Subcutaneous adipose tissue (tissue), 4 donors: ENCODE measurements around the gene CHAT. TPM values are rescaled to one million over a fixed set of nuclear protein-coding genes. Genes with fewer than 3 reads are reported as not detected.

Experiments
- CTCF ChIP-seq: fragments of 450-650 bp; IDR thresholded peaks from one replicate; pipeline ENCODE4 v1.5.1; 2016; ENCODE audit warnings: low read depth, mild to moderate bottlenecking, control low read depth, antibody characterized with exemption, moderate library complexity
- total RNA-seq, 4 donors: library from RNA; depleted of rRNA; stranded (reverse); fragments of >200 nt; gene quantifications; one replicate each; pipeline ENCODE4 v1.1.0, GENCODE V29; 2016

The CHAT gene
- total RNA-seq, 4 donors from 2014 or later = not detected

DNA sequence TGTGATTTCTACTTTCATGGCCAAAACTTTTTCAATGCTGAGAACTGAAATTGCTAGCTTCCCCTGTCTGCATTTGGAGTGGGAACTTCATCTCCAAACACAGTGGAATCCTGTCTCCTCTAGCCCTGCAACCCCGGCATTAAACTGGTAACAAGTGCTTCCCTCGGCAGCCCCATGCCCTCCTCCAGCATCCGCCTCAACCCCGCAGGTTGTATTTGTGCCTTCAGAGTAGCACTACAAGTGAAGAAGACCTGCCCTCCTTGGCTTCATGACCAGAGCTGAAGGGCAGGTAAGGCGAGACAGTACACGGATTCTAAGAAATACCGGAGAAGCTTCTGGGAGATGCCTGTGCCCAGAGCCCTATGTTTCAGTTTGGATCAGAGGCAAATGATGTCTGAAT lies 82.5 kb downstream of the CHAT start:
- TF ChIP-seq CTCF = no peak

- TF ChIP-seq CTCF = no peak
Measured at GRCh38 chr10:49698679-49699078, 84.8 kb downstream of the CHAT start.

GRCh38 chr10:49700211-49700610 lies 86.4 kb downstream of the CHAT start:
- TF ChIP-seq CTCF = no peak

DNA sequence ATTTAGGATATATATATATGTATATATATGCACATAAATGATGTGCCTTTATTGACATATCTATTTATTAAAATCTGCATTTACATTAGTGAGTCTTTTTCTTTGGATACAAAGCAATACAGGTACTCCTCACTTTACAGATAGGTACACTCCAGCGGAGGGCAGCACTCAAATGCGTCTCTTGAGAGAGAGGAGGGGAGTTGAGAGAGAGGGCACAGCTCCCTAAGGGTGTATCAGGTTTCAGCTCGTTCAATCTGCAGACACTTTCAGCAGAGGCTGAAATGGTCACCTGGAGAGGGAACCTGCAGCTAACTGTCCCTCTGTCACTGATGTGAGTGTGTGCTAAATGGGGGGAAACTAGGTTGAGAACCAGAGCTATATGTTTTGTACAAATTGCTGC lies 87.2 kb downstream of the CHAT start:
- TF ChIP-seq CTCF = no peak

DNA sequence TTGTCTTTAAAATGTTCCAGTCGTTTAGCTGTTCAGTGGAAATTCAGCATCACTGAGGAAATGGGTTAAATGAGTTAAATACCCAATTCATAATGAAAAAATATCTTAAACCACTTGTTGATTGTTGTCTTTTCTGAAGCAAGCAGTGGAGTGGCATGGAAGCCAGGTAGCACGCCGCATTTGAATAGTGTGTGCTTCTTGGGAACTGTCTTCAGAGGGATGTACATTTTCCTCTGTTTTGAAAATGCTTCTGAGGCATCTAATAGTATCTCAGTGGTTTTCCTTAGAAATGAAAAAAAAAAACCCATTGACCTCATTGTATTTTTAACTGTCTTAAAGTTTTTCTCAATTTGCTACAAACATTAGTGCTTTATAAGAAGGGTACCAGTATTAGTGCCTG lies 93.7 kb downstream of the CHAT start:
- no peak for TF ChIP-seq CTCF

DNA sequence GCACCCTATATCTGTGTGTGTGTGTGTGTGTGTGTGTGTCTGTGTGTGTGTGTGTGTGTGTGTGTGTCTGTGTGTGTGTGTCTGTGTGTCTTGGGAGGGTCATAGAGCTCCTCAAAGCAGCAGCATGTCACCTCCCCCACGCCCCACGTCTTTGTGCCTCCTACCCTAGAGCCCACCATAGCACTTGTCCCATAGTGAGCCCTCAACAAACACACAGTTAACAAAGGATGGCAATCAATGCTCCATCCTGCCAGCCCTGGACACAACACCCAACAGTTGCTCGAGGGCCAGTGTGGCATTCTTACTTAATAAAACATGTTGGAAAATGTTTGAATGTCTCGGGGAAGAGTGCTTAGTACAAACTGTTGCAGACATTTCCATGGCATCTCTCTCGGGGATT lies 96.1 kb downstream of the CHAT start:
- no peak for TF ChIP-seq CTCF

DNA sequence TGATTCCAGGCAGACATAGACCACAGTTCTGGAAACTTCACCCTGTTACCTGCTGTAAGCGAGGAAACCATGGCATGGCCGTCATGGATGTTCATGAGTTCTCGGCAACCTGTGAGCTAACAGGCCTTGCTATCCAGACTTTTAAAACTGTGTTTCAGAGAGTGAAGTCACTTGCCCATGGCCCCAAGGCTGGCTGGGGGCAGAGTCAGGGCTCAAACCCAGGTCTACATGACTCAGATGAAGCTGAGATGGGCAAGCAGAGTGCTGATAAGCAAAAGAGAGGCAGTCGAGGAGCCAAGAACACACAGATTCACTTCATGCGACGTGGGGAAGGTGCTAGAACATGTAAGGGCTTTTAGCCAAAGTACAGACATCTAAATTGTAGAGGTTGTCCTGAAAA lies 97.1 kb downstream of the CHAT start:
- no peak for TF ChIP-seq CTCF

GRCh38 chr10:49711481-49711880 lies 97.6 kb downstream of the CHAT start:
- TF ChIP-seq CTCF = no peak
